Inflammatory macrophage (primary cell): ENCODE data around the gene PHLDB3.
A peak's percentile ranks its signal among the peaks of the same experiment; 100 is the strongest.

Source experiments
- DNase-seq, 2 donors: peaks; one replicate each; pipeline ENCODE4 v3.0.0-alpha.2; 2020 to 2022

Gene PHLDB3

DNA sequence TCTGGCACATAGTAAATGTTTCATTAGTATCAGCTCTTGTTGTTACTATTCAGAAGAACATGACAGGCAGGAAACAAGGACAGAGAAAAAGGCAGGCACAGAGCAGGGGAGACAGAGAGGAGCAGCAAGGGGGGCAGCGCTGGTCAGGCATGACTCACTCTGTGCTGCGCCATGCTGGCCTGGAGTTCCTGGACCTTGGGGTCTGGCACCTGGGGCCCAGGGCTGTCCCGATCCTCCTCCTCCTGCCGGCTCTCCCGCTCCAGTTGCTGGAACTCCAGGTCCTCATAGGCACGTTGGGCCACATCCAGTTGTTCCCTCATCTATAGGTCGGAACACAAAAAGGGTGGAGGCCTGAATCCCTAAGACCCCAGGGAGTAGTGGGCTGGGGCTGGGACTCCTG, 7.6 kb downstream of the PHLDB3 start:
- no peak for DNase-seq

DNA sequence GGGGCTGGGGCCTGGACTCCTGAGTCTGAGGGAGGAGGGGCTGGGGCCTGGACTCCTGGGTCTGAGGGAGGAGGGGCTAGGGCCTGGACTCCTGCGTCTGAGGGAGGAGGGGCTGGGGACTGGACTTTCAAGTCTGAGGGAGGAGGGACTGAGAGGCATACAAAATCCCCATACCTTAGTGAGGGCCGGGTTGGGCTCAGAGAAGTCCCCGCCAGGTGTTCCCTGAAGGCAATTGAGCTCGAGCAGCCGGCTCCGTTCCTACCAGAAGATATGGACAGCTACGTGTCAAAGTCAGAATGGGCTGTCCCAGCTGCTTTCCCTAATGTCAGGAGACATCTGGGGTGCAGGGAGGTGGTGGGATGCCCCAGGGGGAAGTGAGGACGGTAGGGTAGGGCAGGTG, 9.5 kb downstream of the PHLDB3 start:
- no peak for DNase-seq

DNA sequence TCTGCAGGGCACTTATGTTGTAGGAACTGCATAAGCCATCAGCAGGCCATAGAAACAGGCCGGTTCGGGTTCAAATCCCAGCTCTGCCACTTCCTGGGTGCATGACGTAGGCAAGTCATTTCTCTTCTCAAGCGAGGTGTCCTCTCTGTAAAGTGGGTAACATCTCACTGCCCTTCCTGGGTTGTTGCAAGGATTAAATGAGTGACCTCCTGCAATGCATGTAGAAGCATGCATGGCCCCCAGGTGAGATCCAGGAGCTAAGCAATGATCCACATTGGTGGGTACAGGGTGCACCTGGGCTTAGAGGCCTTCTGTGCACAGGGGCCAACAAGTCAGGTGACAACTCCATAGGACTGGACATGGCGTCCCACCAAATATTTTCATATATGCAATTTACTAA, 13.8 kb downstream of the PHLDB3 start:
- no peak for DNase-seq

DNA sequence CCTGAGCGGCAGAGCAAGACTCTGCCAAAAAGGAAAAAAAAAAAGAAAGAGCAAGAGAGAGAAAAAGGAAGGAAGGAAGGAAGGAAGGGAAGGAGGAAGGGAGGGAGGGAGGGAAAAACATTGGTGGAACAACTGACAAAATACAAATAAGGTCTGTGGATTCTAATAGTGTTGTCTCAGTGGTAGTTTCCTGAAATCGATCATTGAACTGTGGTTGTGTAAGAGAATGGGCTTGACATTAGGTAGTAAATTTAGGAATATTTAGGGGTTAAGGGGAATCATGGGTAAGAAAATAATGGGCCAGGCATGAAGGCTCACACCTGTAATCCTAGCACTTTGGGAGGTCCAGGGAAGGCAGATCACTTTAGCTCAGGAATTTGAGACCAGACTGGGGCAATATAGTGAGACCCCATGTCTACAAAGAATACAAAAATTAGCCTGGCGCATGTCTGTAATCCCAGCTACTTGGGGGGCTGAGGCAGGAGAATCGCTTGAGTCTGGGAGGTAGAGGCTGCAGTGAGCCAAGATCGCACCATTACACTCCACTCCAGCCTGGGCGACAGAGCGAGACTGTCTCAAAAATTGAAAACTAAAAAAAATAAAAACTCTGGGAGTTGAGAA, 14.5 kb downstream of the PHLDB3 start:
- DNase-seq = no peak

DNA sequence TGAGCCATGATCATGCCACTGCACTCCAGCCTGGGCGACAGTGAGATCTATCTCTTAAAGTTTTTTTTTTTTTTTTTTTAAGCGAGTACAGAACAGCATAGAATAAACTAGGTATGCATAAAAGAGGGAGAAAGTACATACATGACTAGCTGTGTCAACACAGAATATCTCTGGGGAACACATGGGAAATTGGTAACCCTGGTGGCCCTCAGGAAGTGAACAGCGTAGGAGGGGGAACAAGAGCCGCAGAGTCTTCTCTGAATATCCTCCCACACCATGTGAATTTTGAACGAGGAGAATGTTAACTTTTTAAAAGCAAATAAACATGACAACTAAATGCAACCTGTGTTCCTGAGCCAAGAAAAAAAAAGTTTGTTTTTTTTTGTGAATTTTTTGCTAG, 15.2 kb downstream of the PHLDB3 start:
- DNase-seq = peak; percentile 73 to 81

DNA sequence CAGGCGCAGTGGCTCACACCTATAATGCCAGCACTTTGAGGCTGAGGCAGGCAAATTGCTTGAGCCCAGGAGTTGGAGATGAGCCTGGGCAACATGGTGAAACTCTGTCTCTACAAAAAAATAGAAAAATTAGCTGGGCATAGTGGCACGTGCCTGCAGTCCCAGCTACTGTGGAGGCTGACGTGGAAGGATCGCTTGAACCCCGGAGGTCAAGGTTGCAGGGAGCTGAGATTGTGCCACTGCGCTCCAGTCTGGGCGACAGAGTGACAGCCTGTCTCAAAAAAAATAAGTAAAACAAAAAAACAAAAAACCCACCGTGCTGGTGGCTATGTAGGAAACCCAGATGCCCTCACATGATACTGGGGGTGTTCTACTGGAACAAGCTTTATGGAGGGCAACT, 16.4 kb downstream of the PHLDB3 start:
- no peak for DNase-seq

DNA sequence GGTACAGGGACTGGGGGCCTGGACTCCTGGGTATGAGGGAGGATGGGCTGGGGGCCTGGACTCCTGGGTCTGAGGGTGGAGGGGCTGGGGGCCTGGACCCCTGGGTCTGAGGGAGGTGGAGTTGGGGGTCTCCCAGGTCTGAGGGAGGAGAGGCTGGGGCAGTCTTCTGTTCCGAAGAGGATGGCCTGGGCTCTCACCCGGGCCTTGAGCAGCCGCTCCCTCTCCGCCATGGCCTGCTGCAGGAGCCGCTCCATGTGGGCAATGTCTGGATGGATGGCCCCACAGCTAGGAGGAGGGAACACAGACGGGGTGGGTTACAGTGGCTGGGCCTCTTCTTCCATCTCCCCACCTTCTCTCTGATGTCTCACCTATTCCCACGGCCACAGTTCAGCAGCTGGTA, 18.1 kb downstream of the PHLDB3 start:
- DNase-seq = no peak

DNA sequence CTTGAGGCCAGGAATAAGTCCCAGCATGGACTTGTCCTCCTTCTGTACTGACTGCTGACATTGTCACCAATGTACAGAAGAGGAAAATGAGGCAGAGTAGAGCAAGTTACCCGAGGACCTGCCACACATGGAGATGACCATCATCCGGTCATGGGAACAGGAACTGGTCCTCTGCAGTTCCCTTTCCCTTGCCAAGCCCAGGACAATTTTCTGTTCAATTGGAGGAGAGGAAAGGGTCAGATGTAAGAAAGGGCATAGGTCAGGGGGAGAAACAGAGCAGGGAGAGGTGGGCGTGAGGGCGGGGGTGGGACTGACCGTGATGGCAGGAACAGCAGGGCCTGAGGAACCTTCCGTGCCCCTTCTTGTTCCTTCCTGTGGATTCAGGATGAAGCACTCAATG, 18.6 kb downstream of the PHLDB3 start:
- DNase-seq = peak; percentile 37 to 49

DNA sequence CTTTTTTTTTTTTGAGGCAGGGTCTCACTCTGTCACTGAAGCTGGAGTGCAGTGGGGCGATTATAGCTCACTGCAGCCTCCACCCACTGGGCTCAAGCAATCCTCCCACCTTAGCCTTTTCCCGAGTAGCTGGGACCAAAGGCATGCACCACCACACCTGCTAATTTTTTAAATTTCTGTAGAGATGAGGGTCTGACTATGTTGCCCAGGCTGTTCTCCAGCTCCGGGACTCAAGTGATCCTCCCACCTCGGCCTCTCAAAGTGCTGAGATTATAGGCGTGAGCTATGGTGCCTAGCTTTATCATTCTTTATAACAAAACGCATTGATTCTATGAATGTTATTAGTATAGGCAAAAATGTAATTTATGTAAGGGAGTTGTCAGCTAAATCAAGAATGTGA, 21.3 kb downstream of the PHLDB3 start:
- no peak for DNase-seq

DNA sequence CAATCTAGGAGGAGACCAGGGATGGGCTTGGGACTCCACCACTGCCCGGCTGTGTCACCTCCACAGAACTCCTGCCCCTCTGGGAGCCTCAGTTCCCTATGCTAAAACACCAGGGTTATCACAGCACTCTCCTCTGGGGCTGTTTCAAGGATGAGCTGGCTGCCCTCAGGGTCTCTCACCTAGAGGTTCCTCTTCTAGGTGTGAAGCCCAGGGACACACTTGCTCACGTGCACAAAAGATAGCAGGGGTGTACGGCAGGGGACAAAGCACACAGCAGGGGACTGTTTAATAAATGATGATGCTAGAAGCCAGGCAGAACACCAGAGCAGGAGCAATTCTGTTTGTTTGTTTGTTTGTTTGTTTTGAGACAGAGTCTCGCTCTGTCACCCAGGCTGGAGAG, 22.4 kb downstream of the PHLDB3 start:
- no peak for DNase-seq

DNA sequence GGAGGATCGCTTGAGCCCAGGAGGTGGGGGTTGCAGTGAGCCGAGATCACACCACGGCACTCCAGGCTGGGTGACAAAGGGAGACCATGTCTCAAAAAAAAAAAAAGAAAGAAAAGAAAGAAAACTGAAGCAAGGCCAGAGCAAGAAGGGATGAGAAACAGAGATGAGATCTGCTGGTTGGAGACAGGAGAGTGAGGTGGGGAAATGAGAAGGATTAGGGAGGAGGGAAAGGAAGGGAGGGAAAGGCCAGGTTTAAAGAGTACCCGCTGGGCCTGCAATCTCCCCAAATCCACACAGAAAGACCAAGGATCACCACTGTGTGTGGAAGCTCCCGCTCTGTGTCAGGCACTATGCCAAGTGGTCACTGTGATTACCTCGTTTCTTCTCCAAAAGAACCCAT, 22.8 kb downstream of the PHLDB3 start:
- no peak for DNase-seq

DNA sequence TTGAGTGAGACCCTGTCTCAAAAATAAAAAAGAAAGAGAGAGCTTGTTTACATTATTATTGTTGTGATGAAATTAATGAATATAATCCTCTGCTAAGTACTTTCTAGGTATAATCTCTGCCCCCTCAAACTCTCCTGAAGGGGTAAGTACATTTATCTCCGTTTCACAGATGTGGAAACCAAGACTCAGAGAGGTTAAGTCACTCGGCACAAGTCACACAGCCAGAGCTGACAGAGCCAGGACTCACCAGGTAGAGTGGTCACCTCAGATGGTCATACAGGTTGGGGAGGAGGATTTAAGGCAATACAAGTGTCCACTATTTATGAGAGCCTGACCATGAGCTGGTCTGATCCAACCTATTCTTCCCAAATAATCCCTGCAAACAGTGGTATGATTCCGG, 24.0 kb downstream of the PHLDB3 start:
- no peak for DNase-seq

DNA sequence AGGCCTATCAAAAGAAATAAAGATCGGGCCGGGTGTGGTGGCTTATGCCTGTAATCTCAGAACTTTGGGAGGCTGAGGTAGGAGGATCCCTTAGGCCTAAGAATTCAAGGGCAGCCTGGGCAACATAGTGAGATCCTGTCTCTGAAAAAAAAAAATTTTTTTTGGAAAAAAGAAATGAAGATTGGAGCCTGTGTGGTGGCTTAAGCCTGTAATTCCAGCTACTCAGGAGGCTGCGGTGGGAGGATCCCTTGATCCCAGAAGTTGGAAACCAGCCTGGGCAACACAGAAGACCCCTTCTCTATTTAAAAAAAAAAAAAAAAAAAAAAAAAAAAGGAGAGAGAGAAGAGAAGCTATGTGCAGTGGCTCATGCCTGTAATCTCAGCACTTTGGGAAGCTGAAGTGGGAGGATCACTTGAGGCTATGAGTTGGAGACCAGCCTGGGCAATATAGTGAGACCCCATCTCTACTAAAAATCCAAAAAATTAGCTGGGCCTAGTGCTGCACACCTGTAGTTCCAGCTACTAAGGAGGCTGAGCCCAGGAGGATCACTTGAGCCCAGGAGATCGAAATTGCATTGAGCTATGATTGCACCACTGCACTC, 24.5 kb downstream of the PHLDB3 start:
- DNase-seq = no peak

DNA sequence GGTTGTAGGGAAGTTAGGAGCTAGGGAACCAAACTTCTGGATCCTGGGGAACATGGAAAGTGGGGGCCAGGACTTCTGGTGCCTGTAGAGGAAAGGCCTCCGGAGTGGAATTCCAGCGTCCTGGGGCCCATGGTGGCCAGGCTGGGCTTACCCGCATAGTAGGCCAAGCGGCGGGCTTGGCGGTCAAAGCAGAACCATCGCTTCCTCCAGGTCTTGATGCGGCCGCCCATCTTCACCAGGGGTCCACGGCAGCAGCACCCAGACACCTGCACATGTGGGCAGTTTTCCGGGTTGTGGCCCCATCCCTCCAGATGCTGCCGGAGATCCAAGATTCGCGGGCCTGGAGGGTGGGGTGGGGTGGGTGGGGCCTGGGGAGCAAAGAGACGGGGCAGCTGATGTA, 25.3 kb downstream of the PHLDB3 start:
- no peak for DNase-seq

DNA sequence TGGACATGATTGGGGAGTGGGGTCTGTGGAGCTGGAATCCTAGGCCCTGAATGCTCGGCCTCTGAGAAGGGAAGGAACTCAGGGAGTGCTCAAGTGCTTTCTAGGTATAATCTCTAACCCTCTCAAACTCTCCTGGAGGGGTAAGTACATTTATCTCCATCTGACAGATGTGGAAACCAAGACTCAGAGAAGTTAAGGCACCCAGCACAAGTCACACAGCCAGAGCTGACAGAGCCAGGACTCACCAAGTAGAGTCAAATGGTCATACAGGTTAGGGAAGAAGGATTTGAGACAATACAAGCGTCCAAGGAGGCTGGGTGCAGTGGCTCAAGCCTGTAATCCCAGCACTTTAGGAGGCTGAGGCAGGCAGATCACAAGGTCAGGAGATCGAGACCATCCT, 26.2 kb downstream of the PHLDB3 start:
- no peak for DNase-seq

DNA sequence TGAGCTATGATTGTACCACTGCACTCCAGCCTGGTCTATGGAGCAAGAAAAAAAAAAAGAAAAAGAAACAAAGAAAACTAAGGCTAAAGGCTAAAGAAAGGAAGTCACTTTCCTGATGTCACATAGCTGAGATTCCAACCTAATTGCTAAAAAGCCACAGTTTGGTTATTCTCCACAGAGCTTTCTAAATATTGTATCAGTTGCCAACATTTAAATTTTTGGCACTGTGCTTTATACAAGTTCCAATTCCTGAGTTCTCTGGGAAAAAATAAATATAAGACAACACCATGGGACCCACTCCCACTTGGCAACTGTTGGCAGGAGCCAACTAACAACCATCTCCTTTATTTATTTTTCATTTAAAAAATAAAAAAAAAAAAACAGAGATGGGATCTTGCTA, 27.9 kb downstream of the PHLDB3 start:
- DNase-seq = no peak

DNA sequence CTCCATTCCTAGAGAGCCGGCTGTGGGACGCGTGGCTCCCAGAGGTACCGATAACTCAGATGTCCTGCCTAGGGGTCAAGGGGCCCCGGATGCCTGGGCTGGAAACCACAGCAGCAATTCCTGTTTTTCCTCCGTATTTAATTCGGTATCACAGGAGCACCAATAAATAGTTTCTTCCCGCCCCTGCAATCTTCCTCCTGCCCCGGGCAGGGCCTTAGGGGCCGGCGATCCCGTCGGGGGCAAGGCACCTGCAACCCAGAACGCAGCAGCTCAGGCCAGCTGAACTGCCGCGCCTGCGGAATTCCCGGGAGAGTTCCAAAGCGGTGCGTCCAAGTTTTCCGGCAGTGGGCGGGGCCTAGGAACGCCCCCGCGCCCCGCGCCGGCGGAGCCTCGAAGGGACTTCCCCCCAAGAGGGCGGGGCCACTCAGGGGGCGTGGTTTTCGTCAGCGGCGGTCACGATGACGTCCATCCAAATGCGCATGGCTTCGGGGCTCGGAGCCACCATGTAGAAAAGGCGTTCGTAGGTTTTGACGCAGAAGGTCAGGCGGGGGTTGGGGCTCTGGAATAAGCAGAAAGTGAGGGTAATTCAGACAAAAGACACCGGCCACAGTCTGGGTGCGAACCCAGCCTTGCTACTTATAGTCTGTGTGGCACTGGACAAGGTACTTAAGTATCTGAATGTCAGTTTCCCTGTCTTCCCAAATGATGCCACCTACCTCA, 29.4 kb downstream of the PHLDB3 start:
- DNase-seq = peak; percentile 94 to 96

DNA sequence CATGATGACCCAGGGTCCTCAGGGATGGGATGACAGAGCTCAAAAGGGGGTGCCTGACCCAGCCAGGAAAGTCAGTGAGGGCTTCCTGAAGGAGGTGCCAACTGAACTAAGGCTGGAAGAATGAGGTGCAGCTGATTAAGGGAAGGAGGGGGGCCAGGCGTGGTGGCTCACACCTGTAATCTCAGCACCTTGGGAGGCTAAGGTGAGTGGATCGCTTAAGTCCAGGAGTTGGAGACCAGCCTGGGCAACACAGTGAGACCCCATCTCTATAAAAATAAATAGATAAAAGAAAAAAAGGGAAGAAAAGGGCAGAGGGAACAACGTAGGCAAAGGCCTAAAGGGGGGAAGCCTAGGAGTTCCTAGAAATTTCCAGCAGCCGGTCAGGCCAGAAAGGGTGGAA, 30.1 kb downstream of the PHLDB3 start:
- DNase-seq = no peak

DNA sequence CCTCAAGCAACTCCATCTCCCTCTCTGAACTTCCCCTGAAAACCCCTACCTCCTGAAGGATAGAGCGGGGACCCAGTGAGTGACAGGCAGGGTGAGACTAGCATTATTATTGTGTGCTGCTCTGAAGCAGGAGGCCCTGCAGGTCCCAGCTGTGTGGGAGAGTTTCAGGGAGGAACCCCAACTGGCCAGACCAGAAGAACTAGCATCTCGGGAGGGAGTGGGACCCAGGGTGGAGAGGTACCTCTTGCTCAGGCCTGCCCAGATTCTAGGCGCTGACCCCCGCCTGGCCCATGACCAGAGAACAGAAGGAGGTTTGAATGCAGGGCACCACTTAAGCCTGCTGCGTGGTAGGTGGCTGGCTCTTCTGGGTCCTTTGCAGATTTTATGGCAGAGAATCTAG, 33.5 kb downstream of the PHLDB3 start:
- no peak for DNase-seq

DNA sequence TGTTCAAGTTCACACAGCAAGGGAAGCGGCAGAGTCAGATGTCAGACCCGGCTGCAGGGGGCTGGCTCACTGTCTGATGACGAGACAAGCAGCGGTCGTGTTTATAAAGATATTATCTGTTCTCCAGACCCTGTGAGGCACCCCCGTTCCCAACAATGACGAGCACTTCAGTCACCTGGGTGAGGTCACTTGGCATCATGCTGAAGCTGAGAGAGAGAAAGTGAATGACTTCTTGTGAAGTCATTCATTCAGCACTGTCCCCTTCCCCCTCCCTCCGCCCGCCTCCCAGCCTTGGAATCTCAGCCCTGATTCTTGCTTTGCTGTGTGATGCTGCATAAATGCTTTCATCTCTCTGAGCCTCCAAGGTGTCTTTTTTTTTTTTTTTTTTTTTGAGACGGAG, 34.3 kb downstream of the PHLDB3 start:
- DNase-seq = no peak

DNA sequence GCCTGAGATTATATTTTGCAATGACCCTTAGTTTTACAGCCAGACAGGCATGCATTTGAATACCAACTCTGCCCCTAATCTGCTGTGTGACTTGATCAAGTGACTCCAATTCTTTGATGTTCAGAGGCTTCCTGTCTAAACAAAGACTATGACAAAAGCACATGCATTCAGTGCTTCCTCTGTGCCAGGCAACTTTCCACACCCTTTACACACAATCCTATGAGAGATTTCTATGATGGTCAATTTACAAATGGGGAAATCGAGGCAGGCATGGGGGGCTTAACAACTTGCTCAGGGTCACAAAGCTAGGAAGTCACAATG, 35.4 kb downstream of the PHLDB3 start:
- DNase-seq = peak; percentile 32 to 40

DNA sequence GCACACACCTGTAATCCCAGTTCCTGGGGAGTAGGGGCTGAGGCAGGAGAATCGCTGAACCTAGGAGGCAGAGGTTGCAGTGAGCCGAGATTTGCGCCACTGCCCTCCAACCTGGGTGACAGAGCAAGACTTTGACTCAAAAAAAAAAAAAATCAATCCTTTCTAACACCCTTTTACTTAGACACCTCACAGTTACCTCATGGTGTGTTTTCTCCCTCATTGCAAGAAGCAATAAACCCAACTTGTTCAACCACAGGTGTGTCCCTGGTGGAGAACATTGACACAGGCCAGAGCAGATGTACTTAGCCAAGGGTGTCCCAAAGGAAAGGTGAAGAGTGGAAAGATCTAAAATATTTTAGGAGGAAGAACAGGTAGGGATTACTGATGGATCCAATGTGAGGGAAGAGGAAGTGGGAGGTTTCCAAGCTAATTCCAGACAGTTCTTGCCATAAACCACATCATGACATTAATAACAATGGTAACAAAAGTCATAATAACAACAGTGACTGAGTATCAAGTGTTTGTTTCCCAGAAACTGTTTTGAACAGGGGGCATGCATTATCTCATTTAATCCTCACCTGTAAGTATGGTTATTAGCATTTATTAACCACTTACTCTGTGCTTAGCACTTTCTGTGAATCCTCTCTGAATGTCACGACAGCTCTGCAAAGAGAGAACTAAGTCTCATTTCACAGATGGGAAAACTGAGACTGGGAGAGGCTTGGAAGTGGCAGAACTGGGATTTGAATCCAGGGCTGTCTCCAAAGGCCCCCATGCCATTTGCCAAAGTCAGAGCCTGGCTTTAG, 36.0 kb downstream of the PHLDB3 start:
- DNase-seq = no peak

DNA sequence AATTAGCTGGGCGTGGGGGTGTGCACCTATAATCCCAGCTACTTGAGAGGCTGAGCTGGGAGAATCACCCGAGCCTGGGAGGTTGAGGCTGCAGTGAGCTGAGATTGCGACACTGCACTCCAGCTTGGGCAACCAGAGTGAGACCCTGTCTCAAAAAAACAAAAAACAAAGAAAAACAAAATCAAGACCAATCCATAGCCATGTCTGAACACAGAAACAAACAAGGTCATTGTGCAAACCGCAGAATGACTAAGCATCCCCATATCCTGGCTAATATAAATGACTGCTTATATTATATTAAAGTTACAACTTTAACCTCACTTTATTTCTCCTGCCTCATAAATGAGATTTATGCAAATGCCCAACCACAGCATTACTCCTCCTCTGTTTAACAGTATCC, 36.8 kb downstream of the PHLDB3 start:
- peak; percentile 18 to 38 for DNase-seq

DNA sequence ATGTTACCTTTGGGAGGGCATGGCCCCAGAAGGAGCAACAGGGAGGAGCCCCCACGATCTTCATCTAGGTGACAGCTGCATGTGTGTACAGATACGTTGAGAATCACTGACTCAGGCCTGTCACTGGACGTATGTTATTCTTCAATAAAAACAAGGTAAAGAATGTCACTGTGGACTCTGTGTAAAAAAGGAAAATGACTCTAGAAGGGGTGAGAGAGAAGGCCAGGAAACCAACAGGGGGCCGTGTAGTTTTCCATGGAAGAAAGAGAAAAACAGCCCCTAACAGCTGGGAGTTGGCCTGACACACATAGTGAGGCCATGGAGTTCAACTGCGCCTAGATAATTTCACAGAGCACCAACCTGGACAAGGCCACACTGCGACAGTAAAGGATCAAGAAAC, 37.3 kb downstream of the PHLDB3 start:
- DNase-seq = no peak
